GM21737 (cell line): ENCODE data around the gene GNPTAB.
"Not testable (repeated sequence)": the region's sequence is repeated elsewhere in the genome, so short reads cannot be mapped to it uniquely, and the experiment has no call there.

Experiments
- ATAC-seq: cut with Tn5 transposase; IDR thresholded peaks from one replicate; pipeline ENCODE4 v1.9.1; 2021; ENCODE audit warnings: mild to moderate bottlenecking, moderate library complexity; ENCODE audit not compliant: unreplicated experiment

The GNPTAB gene

DNA sequence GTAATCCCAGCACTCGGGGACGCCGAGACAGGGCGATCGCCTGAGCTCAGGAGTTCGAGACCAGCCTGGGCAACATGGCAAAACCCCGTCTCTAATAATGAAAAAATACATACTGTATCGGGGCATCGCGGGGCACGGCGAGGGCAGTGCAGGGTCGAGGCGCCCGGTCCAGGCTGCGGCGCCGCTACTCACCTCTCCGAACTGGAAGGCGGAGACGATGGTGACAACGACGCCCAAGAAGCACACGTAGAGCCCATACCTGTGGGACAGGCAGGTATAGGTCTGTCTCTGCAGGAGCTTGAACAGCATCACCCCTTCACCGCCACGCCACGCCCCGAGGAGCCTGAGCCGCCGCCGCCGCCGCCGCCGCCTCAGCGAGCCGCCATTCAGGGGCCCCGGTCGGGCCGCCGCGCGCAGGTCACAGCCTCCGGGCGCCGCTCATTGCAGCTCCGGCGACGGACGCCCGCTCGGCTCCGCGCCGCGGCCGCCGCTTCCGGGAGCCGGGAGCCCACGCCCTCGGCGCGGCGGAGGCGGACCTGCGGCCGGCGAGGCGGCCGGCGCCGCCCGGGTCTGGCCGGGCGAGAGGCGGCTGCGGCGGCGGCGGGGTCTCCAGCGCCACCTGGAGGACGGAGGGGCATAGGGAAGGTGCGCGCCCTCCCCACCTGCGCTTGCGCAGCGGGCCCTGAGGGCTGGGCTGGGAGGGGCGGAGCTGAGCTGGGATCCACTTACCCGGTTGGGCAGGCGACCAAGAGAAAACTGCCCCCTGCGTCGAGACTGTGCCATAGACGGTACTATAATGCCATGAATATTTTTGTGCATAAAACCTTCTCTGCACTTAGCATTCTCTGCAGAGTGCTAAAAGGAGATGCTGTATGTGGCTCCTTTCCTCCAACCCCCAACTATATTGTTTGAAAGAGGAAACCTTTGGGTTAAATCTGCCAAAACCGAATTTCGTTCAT, at the start of gene GNPTAB:
TSS of gene GNPTAB (minus strand) at position 593 of the 959 bp plus-strand sequence. CDS start at position 309, 284 bp downstream.
- peak; percentile 89 for ATAC-seq

DNA sequence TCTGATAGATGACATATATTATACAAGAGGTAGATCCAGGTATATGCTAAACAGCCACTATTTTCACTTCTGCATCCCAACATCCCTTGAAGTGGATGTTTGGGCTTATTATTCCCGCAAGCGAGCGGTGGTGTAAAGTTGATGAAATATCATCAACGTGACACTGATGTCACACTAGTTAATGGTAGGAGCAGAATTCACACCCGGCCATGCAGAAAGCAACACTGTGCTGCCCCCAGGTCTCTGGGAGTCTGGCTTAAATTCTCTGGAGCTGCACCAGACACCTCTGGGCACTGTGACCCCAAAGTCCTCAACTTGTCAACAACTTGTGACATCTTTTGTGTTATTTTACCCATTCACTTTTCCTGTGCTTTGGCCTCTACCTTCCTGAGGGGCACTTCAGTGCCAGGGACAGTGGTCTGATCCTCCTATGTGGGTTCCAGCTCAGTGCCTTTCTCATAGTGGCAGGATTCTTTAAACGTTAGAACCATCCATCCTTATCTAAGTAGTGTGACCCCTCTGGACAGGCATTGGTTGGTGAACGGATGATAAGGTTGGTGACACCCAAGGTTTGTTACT, 47.6 kb upstream of the GNPTAB start:
- no peak for ATAC-seq

- ATAC-seq: peak; percentile 17
These were observed 47.1 kb upstream of the GNPTAB start for GRCh38 chr12:101877806-101878242.

DNA sequence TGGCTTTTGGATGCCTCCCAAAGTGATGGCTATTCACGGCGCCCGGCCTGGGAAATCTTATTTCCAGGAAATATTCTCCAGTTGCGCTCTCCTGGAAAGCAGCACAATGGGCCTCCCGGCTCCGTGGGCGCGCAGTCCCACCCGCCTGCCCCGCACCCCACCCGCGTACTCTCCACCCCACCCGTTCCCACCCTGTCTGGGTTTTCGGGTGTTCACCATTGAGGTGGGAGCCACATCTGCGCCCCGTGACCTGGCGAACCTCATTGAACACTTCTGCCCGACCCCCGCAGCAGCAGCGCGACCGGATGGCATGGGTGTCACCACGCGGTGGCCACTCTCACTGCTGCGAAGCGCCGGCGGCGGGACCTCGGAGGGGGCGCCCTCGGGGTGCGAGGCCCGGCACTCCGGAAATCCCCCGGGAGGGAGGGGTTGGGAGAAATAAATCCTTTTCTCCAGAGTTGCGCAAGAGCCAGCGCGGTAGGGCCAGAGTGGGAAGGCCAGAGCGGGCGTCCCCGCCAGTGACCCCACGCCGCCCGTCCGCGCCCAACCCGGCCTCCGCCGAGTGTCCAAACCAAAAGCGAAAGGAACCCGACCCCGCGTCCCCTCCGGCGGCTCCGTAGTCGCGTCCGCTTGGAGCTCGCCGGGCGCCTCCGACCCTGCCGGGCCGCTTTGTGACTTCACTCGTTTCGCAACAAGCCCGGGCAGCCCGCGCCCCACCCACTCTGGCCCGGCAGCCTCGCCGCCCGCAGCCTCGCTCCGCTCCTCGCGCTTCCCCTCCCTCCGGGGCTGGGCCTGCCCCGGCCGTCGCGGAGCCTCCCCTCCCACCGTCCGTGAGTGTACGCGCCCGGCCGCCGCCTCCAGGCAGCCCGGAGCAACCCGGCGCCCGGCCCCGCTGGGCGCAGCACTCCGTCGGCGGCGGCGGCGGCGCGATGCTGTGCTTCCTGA, 46.4 kb upstream of the GNPTAB start, which contains the start of gene DRAM1:
TSS of gene DRAM1 (plus strand) at position 720 of the 945 bp plus-strand sequence. CDS start at position 930, 210 bp downstream.
- ATAC-seq: peak; percentile 80

GRCh38 chr12:101876322-101876860, 45.6 kb upstream of the GNPTAB start:
- no peak for ATAC-seq

DNA sequence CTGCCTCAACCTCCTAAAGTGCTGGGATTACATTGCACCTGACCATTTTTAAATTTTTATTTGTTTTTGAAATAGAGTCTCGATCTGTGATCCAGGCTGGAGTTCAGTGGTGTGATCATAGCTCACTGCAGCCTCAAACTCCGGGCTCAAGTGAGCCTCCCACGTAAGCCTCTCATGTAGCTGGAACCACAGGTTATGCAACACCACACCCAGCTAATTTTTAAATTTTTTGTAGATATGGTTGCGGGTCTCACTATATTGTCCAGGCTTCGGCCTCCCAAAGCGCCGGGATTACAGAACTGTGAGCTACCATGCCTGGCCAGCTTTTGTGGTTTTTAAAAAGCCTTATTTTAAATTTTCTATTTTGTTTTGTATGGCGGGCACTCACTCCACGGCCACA, 44.4 kb upstream of the GNPTAB start:
- ATAC-seq: no peak

DNA sequence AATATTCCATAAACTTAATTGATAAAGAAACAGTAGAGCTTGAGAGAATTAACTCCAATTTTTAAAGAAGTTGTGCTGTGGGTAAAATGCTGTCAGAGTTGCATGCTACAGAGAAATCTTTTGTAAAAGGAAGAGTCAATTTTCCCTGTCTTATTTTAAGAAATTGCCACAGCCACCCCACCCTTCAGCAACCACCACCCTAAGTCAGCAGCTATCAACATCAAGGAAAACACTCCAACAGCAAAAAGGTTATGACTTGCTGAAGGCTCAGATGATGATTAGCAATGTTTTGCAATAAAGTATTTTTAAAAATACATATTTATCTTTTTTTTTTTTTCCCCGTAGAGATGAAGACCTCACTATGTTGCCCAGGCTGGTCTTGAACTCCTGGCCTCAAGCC, 40.2 kb upstream of the GNPTAB start:
- ATAC-seq: no peak

GRCh38 chr12:101867619-101868018, 36.9 kb upstream of the GNPTAB start:
- ATAC-seq: not testable (repeated sequence)

DNA sequence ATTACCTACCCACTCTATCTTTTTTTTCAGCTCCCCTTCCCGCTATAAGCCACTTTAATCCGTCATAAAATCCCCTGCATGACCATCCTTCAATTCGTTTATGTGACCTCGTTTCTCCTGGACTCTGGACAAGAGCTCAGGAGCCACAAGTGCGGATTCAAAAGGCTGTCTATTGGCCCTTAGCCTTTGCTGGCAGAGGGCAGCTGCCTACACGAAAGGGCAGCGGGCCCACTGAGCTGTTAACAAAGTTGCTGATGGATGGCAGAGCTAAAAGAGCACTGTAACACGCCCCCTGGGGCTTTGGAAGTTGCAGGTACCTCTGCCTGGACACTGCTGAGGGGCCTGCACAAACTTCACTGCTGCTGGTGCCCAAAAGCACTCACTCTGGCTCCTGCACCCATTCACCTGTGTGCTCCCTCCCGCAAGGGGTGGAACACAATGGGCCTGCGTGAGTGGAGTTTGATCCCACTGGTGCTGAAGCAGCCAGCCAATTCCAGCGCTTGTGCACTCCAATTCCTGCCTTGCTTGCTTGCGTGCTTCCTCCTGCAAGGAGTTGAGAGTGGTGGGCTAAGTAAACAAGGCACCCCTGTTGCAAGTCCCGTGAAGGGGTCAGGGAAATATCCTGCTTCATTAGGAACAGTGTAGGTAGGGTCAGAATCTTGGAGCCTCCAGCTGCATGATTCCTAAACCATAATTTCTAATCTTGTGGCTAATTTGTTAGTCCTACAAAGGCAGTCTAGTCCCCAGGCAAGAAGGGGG, 36.0 kb upstream of the GNPTAB start:
- no peak for ATAC-seq

- ATAC-seq: no peak
These were observed 33.2 kb upstream of the GNPTAB start for GRCh38 chr12:101863981-101864380.

- ATAC-seq: no peak
These were observed 31.5 kb upstream of the GNPTAB start for GRCh38 chr12:101862245-101862644.

- ATAC-seq: not testable (repeated sequence)
These were observed 30.9 kb upstream of the GNPTAB start for GRCh38 chr12:101861688-101862087.

DNA sequence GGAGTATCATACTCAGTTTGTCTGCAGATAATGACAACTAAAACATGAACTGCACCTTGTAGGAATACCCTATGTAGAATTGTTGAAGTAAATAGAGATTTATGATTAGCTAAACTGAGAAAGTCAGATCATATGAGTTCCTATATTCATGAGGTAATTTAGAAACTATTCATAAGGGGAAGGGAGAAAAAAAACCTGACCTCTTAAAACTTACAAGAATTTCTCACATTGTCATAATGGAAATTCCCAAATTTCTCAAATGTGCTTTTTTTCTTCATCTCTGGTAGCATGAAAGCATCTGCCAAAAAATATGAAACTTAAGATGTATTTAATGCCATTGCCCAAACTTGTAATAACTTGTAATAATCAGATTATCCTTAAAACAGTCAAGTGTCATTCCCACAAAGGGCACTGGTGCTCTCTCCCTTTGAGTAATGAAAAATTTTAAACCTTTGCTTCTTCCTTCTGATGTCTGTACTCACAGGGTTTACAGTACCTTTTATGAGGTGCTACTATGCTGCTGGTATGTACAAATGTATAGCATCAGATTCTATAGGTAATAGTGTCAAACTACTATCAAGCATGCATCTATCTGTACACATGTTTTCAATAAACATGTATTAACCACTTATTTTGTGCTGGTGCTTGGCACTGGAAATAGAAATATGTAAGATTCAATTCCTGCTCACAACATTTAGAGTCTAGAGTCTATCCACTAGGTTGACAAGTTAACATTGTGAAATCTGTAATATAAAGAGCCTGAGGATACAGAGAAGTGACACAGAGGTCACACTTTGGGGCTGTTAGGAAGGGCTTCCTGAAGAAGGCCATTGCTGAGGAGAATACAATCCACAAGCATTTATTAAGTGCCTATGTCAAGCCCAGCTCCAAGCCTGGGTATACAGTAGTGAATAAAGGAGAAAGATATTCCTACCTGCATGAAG, 29.2 kb upstream of the GNPTAB start:
- ATAC-seq: peak; percentile 38

GRCh38 chr12:101858361-101858760, 27.6 kb upstream of the GNPTAB start:
- ATAC-seq: no peak

DNA sequence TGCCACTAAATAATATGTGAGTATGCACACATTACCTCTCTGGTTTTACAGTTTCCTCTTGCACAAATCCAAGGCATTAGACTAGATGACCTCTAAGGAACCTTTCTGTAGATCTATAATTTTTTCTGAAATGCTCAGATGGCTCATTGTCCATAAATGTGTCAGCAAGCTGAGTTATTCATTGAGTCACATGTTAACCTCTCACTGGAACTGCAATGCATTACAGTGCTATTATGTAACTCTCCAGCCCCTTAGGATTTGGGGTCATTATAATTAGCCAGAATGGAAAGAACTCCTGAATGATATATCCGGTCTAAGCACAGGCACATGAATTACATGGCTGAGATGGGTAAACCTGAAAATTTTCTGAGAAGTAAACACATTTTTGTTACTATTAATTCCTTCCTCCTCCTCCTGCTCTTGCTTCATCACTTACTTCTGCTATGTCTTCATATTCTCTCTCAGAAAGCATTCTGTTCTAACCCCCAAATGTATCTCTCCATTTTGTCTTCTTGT, 26.3 kb upstream of the GNPTAB start:
- ATAC-seq: peak; percentile 54

DNA sequence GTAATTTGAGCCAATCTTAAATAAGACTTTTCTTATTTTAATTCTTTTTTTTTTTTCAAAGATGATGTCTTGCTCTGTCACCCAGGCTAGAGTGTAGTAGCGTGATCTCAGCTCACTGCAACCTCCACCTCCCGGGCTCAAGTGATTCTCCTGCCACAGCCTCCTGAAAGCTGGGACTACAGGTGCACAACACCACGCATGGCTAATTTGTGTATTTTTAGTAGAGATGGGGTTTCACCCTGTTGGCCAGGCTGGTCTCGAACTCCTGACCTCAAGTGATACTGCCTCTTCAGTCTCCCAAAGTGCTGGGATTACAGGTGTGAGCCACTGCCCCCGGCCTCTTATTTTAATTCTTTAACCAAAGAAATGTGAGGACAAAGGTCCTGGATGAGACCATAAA, 25.9 kb upstream of the GNPTAB start:
- ATAC-seq: peak; percentile 9

DNA sequence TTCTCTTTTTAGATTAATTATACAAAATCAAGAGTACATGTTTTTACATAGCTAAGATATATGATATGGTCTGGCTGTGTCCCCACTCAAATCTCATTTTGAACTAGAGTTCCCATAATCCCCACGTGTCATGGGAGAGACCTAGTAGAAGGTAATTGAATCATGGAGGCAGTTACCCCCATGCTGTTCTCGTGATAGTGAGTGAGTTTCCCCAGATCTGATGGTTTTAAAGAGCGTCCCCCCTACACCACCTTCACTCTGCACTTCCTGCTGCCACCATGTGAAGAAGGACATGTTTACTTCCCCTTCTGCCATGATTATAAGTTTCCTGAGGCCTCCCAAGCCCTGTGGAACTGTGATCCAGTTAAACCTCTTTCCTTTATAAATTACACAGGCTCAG, 25.2 kb upstream of the GNPTAB start:
- no peak for ATAC-seq

- no peak for ATAC-seq
These were observed 24.7 kb upstream of the GNPTAB start for GRCh38 chr12:101855364-101855884.
